ENCODE measurements around the gene WDR90.

WDR90 gene

GRCh38 chr16:662095-662494 lies 12.9 kb downstream of the WDR90 start:
- no peak for DNase-seq

DNA sequence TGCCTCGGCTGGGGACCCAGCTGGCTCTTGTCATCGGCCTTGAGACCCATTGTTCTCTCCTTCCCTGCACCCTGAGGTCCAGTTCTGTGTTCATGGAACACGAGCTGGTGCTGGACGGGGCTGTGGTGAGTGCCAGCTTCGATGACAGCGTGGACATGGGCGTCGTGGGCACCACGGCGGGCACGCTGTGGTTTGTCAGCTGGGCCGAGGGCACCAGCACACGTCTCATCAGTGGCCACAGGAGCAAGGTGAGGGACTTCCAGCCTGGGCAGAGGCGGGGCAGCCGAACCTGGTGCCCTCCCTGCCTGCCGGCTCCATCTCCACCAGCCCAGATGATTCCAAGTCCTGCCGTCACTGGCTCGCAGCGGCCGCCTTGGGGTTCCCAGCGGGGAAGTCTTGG lies 13.4 kb downstream of the WDR90 start:
- no peak for DNase-seq

DNA sequence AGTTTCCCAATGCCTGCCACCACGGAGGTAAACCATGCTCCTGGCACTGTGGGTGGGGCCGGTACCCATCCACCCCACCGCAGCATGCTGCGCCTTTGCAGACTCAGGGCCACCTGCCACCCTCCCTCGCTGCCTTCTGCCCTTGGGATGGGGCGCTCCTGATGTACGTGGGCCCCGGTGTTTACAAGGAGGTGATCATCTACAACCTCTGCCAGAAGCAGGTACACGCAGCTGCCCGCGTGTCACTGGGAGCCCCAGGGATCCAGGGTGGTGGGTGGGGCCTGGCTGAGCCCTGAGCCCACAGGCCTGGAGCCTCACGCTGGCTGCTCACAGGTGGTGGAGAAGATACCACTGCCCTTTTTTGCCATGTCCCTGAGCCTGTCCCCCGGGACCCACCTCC lies 17.4 kb downstream of the WDR90 start:
- DNase-seq = no peak

GRCh38 chr16:667113-667779 lies 18.1 kb downstream of the WDR90 start:
- DNase-seq = no peak

GRCh38 chr16:667780-668518 lies 18.8 kb downstream of the WDR90 start, which contains the start of gene RHOT2:
RHOT2 (plus strand) TSS chr16:668132; CDS start chr16:668200, 68 bp downstream.
- peak; percentile 93 for DNase-seq

GRCh38 chr16:668519-669171 lies 19.5 kb downstream of the WDR90 start:
- no peak for DNase-seq

DNA sequence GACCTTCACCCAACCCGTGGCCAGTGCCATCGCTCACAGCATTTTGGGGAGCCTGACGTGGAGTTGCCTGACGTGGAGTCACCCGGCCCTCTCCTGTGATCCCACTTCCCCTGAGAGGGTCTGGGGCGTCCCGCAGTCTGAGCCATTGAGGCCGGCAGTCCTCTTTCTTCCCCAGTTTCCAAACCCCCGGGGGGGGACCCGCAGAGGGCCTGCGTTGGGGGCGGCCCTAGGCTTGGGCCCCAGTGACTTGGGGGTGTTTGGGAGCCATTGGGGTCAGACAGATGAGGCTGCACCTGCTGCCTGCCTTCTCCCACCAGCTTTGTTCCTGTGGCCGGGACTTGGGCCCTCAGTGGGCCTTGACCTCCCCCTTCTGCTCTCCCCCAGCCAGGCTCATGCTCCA lies 20.5 kb downstream of the WDR90 start:
- DNase-seq = no peak

- DNase-seq = no peak
Observed at GRCh38 chr16:670485-671352, 21.6 kb downstream of the WDR90 start.

DNA sequence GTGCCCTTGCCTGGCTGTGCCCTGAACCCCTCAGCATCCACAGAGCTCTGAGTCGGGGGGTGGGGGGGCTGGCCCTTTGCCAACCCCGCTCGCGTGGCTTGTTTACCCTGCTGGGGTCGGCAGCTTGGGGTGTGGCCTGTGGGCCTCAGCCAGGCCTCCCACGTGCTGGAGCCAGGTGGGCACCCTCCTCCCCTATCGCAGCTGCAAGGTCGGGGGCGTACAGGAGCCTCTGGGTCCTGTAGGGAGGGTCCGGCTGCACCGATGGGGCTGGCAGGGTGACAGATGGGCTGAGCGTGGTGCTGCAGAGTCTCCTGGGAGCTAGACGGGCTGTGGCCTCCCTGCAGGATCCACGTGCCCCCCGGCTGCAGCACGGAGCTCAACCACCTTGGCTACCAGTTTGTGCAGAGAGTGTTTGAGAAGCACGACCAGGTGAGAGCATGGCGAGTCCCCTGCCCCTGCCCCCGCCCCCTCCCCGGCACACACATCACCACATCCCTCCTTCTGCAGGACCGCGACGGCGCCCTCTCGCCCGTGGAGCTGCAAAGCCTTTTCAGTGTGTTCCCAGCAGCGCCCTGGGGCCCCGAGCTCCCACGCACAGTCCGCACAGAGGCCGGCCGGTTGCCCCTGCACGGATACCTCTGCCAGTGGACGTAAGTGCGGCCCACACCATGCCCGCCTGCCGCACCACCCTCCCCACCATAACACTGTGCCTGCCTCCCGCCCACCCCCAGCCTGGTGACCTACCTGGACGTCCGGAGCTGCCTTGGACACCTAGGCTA lies 22.4 kb downstream of the WDR90 start:
- DNase-seq = no peak

DNA sequence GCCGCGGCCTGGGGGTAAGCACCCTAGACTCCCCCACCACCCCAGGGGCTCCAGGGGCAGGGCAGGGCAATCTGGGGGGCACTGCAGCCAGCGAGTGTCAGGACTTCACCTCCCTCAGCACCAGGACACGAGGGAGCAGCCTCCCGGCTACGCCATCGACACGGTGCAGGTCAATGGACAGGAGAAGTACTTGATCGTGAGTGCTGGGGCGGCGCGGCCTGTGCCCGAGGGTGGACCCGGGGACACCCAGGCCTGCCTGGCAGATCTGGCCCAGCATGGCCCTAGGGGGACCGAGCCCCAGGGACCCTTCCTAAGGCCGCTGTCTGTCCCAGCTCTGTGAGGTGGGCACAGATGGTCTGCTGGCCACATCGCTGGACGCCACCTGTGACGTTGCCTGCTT lies 23.2 kb downstream of the WDR90 start:
- DNase-seq = no peak

DNA sequence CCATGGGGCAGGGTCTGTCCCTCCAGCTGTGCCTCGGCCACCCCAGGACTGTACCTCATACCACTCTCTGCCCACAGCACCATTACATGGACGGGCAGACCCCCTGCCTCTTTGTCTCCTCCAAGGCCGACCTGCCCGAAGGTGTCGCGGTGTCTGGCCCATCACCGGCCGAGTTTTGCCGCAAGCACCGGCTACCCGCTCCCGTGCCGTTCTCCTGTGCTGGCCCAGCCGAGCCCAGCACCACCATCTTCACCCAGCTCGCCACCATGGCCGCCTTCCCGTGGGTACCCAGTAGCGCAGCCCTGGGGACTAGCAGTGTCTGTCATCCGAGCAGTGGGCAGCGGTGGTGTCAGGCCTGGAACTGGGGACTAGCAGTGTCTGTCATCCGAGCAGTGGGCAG lies 23.7 kb downstream of the WDR90 start:
- no peak for DNase-seq

GRCh38 chr16:673399-673991 lies 24.3 kb downstream of the WDR90 start:
- no peak for DNase-seq

GRCh38 chr16:674214-674881 lies 25.2 kb downstream of the WDR90 start:
- no peak for DNase-seq

DNA sequence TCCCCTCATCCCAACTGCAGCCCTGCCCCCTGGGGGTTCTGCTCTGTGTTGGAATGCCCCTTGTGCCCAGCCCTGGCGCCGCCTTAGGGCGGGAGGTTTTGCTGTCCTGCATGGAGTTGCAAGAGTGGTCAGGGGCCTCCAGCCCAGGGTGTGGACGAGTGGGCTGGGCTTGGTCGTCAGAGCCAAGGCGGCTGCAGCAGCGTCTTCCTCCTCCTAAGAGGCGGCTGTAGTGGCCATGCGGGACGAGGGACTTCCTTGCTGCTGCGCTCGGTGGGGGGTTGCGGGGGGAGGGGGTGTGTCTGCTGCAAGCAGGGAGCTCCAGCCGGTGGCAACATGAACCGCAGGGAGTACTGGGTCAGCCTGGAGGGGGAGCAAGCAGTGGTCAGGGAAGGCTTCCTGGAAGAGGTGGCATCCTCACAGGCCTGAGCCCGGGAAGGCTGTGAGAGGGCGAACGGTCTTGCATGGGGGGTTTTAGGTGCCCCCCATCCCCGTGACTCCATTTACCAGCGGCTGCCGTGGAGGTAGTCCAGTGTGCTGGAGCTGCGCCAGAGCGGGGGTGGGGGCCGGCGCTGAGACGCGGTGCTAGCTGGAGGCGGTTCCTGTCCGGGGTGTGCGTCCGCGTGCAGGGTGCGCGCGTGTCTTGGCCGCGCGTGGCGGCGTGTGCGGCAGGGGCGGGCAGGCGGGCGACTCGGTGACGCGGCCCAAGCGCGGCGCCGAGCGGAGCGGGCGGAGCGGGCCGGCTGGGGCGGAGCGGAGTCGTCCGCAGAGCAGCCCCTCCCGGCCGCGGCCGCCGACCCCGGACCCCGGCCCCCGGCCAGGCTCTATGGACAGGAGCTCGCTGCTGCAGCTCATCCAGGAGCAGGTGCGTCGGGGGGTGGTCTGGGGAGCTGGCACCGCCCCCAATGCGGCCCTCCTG lies 26.1 kb downstream of the WDR90 start, which contains the start of gene RHBDL1:
Gene RHBDL1, plus strand, starts transcription at position 704 of the 916 bp plus-strand sequence. Its CDS starts 120 bp downstream, at position 824.
- no peak for DNase-seq

- DNase-seq = no peak
Observed at GRCh38 chr16:675884-676564, 26.9 kb downstream of the WDR90 start.

DNA sequence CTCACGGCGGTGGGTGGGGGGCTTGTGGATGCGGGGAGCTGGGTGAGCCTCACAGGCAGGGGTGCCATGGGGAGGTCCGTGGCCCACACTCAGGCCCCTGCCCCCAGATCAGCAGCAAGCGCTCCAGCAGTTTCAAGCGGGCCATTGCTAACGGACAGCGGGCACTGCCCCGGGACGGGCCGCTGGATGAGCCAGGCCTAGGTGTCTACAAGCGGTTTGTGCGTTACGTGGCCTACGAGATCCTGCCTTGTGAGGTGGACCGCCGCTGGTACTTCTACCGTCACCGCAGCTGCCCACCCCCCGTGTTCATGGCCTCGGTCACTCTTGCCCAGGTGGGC lies 27.4 kb downstream of the WDR90 start:
- no peak for DNase-seq

GRCh38 chr16:676913-677312 lies 27.7 kb downstream of the WDR90 start:
- DNase-seq = peak; percentile 56

DNA sequence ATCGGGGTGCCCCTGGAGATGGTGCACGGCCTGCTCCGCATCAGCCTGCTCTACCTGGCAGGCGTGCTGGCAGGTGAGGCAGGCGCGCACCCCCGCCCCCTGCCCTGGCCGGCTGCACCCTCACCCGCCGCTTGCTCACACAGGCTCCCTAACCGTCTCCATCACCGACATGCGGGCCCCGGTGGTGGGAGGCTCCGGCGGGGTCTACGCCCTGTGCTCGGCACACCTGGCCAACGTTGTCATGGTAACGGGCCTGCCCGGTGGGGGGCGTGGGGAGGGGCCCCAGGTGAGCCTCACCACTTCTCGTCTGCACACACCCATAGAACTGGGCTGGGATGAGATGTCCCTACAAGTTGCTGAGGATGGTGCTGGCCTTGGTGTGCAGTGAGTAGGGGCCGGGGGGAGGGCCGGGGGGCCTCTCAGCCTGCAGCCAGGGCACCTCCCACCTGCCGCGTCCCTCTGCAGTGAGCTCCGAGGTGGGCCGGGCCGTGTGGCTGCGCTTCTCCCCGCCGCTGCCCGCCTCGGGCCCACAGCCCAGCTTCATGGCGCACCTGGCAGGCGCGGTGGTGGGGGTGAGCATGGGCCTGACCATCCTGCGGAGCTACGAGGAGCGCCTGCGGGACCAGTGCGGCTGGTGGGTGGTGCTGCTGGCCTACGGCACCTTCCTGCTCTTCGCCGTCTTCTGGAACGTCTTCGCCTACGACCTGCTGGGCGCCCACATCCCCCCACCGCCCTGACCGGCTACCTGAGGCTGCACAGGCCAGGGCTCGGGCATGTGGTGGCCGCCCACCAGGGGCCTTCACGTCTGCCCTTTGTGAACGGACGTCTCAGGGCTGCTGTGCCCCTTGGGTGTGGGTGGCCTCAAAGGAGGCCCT lies 28.4 kb downstream of the WDR90 start:
- DNase-seq = no peak
